ENCODE data around the gene CDCA5.

The CDCA5 gene

DNA sequence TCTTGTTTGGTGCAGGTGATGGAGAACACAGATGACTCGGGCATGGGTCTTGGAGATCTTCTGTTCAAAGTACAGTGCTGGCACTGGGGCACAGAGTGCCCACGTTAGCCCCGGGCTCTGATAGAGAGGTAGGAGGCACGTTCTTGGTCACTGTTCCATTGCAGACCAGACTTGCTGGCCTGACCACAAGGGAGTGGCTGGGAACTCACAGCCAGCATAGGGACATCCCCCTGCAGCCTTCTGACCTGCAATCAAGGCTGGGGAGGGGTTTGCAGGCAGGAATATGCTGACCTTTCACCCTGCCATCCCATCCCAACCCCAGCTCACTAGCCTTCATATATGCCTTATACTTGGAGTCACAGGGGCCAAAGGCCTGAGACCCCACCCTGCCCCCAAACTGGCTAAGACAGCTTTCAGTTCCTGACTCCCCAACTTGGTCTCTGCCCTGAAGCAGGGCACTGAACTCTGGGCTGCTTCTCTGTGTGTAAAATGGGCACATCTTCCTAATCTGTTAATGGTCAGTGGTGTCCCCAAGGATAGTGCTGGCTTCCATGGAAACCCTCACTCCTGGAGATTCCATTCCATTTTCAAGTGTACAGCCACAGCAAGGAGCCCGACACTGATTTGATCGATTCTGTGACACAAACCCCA lies 42.9 kb upstream of the CDCA5 start:
- Histone ChIP-seq H3K36me3 (ENCODE audit: low read length) (peaks cover 16% of the 10 kb centered on the region; the same call in 1 of the 2 replicates), H3F3A (ENCODE audit: insufficient read depth) (peaks cover 46% of the 10 kb centered on the region), H3K9me3 (ENCODE audit: insufficient read depth, low read length) (no peaks in the 10 kb centered on the region), H3K79me2 (ENCODE audit: insufficient read depth, low read length) (peaks cover 24% of the 10 kb centered on the region), H3K4me3 (ENCODE audit: insufficient read depth, low read length, poor library complexity, severe bottlenecking) (no peak overlapping the region), H3K27ac (ENCODE audit: low read depth, low read length) (peak overlapping the region; percentile 33; the same call in 1 of the 2 replicates), H3K9me2 (replicated peaks; ENCODE audit: insufficient read depth, low read length) (no peaks in the 10 kb centered on the region), H4K20me1 (ENCODE audit: low read depth, low read length) (no peaks in the 10 kb centered on the region), H3K27me3 (ENCODE audit: low read length) (no peaks in the 10 kb centered on the region), H3K9ac (ENCODE audit: low read length) (no peak overlapping the region), H2AFZ (ENCODE audit: low read depth, low read length, severe bottlenecking) (no peak overlapping the region), H3K4me2 (ENCODE audit: low read depth, low read length, poor library complexity, severe bottlenecking) (no peak overlapping the region)
- no peak for TF ChIP-seq CTCF (IDR thresholded peaks at IDR 0.05; ENCODE audit: insufficient read depth, low read length, poor library complexity, severe bottlenecking)
- TF ChIP-seq EZH2phosphoT487 (conservative IDR thresholded peaks at IDR 0.05; ENCODE audit: low read length) = no peak

GRCh38 chr11:65125197-65126056 lies 41.6 kb upstream of the CDCA5 start:
- Histone ChIP-seq H3K36me3 (ENCODE audit: low read length) (0 out of 2 replicates have a peak, but pooled peaks cover 15% of the 10 kb centered on the region), H4K20me1 (ENCODE audit: low read depth, low read length) (no peaks in the 10 kb centered on the region), H3K79me2 (ENCODE audit: insufficient read depth, low read length) (peaks cover 31% of the 10 kb centered on the region), H3F3A (ENCODE audit: insufficient read depth) (peaks cover 46% of the 10 kb centered on the region), H3K4me3 (ENCODE audit: insufficient read depth, low read length, poor library complexity, severe bottlenecking) (no peak overlapping the region), H3K9me2 (replicated peaks; ENCODE audit: insufficient read depth, low read length) (no peaks in the 10 kb centered on the region), H3K9ac (ENCODE audit: low read length) (no peak overlapping the region), H3K9me3 (ENCODE audit: insufficient read depth, low read length) (no peaks in the 10 kb centered on the region), H3K27ac (ENCODE audit: low read depth, low read length) (no peak overlapping the region), H3K27me3 (ENCODE audit: low read length) (no peaks in the 10 kb centered on the region), H2AFZ (ENCODE audit: low read depth, low read length, severe bottlenecking) (no peak overlapping the region), H3K4me2 (ENCODE audit: low read depth, low read length, poor library complexity, severe bottlenecking) (no peak overlapping the region)
- TF ChIP-seq EZH2phosphoT487 (conservative IDR thresholded peaks at IDR 0.05; ENCODE audit: low read length) (no peak), CTCF (IDR thresholded peaks at IDR 0.05; ENCODE audit: insufficient read depth, low read length, poor library complexity, severe bottlenecking) (no peak)

DNA sequence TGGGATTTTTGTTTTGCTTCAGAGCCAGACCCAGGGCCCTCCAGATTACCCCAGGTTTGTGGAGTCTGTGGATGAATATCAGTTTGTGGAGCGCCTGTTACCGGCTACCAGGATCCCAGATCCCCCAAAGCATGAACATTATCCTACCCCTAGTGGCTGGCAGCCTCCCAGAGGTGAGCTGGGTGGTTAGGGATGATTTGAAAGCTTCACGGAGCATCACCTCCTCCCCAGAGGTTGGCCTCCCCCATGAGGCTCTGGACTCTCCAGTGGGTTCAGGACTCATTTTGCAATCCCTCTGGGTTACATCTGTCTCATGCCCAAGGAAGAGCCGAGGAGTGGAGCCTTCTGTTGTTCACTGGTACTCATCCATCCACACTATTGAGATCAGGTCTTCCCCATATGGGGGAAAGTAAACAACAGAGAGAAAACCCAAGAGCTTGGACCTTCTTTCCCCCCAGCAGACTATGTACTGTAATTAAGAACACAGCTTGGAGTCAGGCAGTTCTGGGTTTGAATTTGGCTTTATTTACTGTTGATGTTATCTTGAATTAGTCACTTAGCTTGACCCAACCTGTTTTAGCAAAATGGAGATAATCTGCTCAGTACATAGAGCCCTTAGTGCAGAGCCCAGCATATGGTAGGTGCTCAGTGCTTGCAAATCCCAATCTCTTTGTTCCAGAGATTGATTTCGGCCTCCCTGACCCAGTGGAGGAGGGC lies 40.8 kb upstream of the CDCA5 start:
- Histone ChIP-seq H3K79me2 (ENCODE audit: insufficient read depth, low read length) (peaks cover 34% of the 10 kb centered on the region), H3K9me2 (replicated peaks; ENCODE audit: insufficient read depth, low read length) (no peaks in the 10 kb centered on the region), H3K27ac (ENCODE audit: low read depth, low read length) (no peak overlapping the region), H4K20me1 (ENCODE audit: low read depth, low read length) (no peaks in the 10 kb centered on the region), H3K9me3 (ENCODE audit: insufficient read depth, low read length) (no peaks in the 10 kb centered on the region), H3K4me3 (ENCODE audit: insufficient read depth, low read length, poor library complexity, severe bottlenecking) (no peak overlapping the region), H3K4me2 (ENCODE audit: low read depth, low read length, poor library complexity, severe bottlenecking) (no peak overlapping the region), H3K27me3 (ENCODE audit: low read length) (no peaks in the 10 kb centered on the region), H3K9ac (ENCODE audit: low read length) (no peak overlapping the region), H3K36me3 (ENCODE audit: low read length) (peaks cover 19% of the 10 kb centered on the region; the same call in 1 of the 2 replicates), H2AFZ (ENCODE audit: low read depth, low read length, severe bottlenecking) (no peak overlapping the region), H3F3A (ENCODE audit: insufficient read depth) (peaks cover 51% of the 10 kb centered on the region)
- TF ChIP-seq CTCF (IDR thresholded peaks at IDR 0.05; ENCODE audit: insufficient read depth, low read length, poor library complexity, severe bottlenecking) (no peak), EZH2phosphoT487 (conservative IDR thresholded peaks at IDR 0.05; ENCODE audit: low read length) (no peak)

All from SU-DHL-6 (cell line).